B cell (primary cell): ENCODE data around the gene C11orf91. TPM values are rescaled to one million over a fixed set of nuclear protein-coding genes. Genes with fewer than 3 reads are reported as not detected.
A peak's percentile ranks its signal among the peaks of the same experiment; 100 is the strongest.

Experiments
- ATAC-seq: fragments of 200-7000 bp; cut with Tn5 transposase; one replicate; pipeline ENCODE4 v1.10.0; 2021; ENCODE audit warnings: low read depth, mild to moderate bottlenecking, moderate number of reproducible peaks, moderate library complexity
- CTCF ChIA-PET: fragments of 350-600 bp; sonication (Branson Sonifier 250); formaldehyde crosslinking; loops from one replicate; lab custom pipeline; 2021; ENCODE audit warnings: antibody characterized with exemption, inconsistent platforms; lab: Charles Lee
- POLR2A ChIA-PET: fragments of 350-600 bp; sonication (Branson Sonifier 250); formaldehyde crosslinking; loops from one replicate; lab custom pipeline; 2021; ENCODE audit warnings: antibody characterized with exemption; lab: Charles Lee
- DNase-seq: peaks from one replicate; pipeline ENCODE4 v3.0.0; 2013
- H2AFZ ChIP-seq: 2 replicates; pipeline ENCODE4 v1.6.1; 2012; ENCODE audit warnings: mild to moderate bottlenecking, low read depth, low read length; ENCODE audit not compliant: insufficient read depth, poor library complexity, severe bottlenecking
- H3K27ac ChIP-seq, 2 donors: 1 replicate in 1 of 2; 2 replicates in 1 of 2; pipeline ENCODE4 v1.5.1; 2012 to 2013; ENCODE audit warnings: low read length in 2 of 2, mild to moderate bottlenecking in 2 of 2, moderate library complexity in 1 of 2
- H3K27me3 ChIP-seq, 4 experiments: fragments of 200-600 bp in 1 of 4; sonication (generic) in 1 of 4; replicated peaks in 1 of 4; 1 replicate in 2 of 4; 2 replicates in 2 of 4; pipeline versions ENCODE4 v1.6.1 to v1.7.0; 2013 to 2016; ENCODE audit warnings: low read length in 3 of 4, mild to moderate bottlenecking in 2 of 4, mixed read lengths in 1 of 4, moderate library complexity in 1 of 4; ENCODE audit not compliant: insufficient read depth in 4 of 4, control insufficient read depth in 3 of 4; ENCODE audit errors: control extremely low read depth in 1 of 4
- H3K36me3 ChIP-seq, 2 experiments: replicated peaks in 1 of 2; 1 replicate in 1 of 2; 2 replicates in 1 of 2; pipeline versions ENCODE4 v1.6.1 to v1.7.1; 2013; ENCODE audit warnings: low read length in 1 of 2; ENCODE audit not compliant: insufficient read depth in 2 of 2, control insufficient read depth in 1 of 2; ENCODE audit errors: control extremely low read depth in 1 of 2, extremely low read depth in 1 of 2
- H3K4me1 ChIP-seq, 2 donors: fragments of 200-600 bp in 1 of 2; sonication (generic) in 1 of 2; 1 replicate in 1 of 2; 2 replicates in 1 of 2; pipeline versions ENCODE4 v1.5.1 to v1.6.1; 2013 to 2017; ENCODE audit warnings: low read length in 2 of 2; ENCODE audit not compliant: control insufficient read depth in 2 of 2, insufficient read depth in 2 of 2
- H3K4me2 ChIP-seq: replicated peaks from 2 replicates; pipeline ENCODE3; 2012; ENCODE audit warnings: mild to moderate bottlenecking, low read depth, low read length; ENCODE audit not compliant: poor library complexity, severe bottlenecking
- H3K4me3 ChIP-seq, 5 experiments: fragments of 200-600 bp in 1 of 5; sonication (generic) in 1 of 5; 1 replicate in 3 of 5; 2 replicates in 2 of 5; pipeline versions ENCODE4 v1.5.1 to v1.7.0; 2011 to 2016; ENCODE audit warnings: low read length in 4 of 5, mild to moderate bottlenecking in 4 of 5, low read depth in 2 of 5, control low read depth in 1 of 5, moderate library complexity in 1 of 5; ENCODE audit not compliant: insufficient read depth in 1 of 5; ENCODE audit errors: control extremely low read depth in 1 of 5, extremely low read depth in 1 of 5
- H3K79me2 ChIP-seq: fragments of 200-600 bp; sonication (generic); one replicate; pipeline ENCODE4 v1.6.0; 2016; ENCODE audit warnings: low read length; ENCODE audit not compliant: control insufficient read depth, insufficient read depth
- H3K9ac ChIP-seq: fragments of 200-600 bp; sonication (generic); 2 replicates; pipeline ENCODE4 v1.6.1; 2017; ENCODE audit warnings: mild to moderate bottlenecking, low read length, moderate library complexity
- H3K9me3 ChIP-seq, 3 donors: one replicate each; pipeline versions ENCODE4 v1.6.1 to v1.7.1; 2013; ENCODE audit warnings: low read length in 2 of 3; ENCODE audit not compliant: control insufficient read depth in 2 of 3, insufficient read depth in 1 of 3; ENCODE audit errors: control extremely low read depth in 1 of 3
- H4K20me1 ChIP-seq: 2 replicates; pipeline ENCODE4 v1.6.0; 2012; ENCODE audit warnings: mild to moderate bottlenecking, low read length; ENCODE audit not compliant: insufficient read depth, control insufficient read depth, poor library complexity, severe bottlenecking
- H3K27ac Mint-ChIP-seq: one replicate; pipeline ENCODE4 v1.8.0; 2021; ENCODE audit warnings: mixed read lengths
- H3K27me3 Mint-ChIP-seq: one replicate; pipeline ENCODE4 v1.8.0; 2021; ENCODE audit warnings: mixed read lengths
- H3K4me1 Mint-ChIP-seq: one replicate; pipeline ENCODE4 v1.8.0; 2021; ENCODE audit warnings: mixed read lengths
- H3K4me3 Mint-ChIP-seq: one replicate; pipeline ENCODE4 v1.8.0; 2021; ENCODE audit warnings: mixed read lengths
- H3K9me3 Mint-ChIP-seq: one replicate; pipeline ENCODE4 v1.8.0; 2022; ENCODE audit warnings: mixed read lengths; ENCODE audit not compliant: insufficient read depth
- EZH2 ChIP-seq: IDR thresholded peaks from 2 replicates; pipeline ENCODE4 v1.6.1; 2012; ENCODE audit warnings: borderline replicate concordance, low read depth, mild to moderate bottlenecking, moderate library complexity, low read length; ENCODE audit not compliant: insufficient read depth, poor library complexity, severe bottlenecking
- WGBS: methylation state at CpG from one replicate; pipeline ENCODE4 v1.1.5; 2013; ENCODE audit warnings: missing lambda C conversion rate; ENCODE audit not compliant: insufficient coverage; 5-methylcytosine and 5-hydroxymethylcytosine counted together
- intact Hi-C: fragments of 100-400 bp; cut with micrococcal nuclease; formaldehyde crosslinking; loops from one replicate; pipeline ENCODE4 v1.10.0; 2022
- polyA plus RNA-seq: library from polyadenylated mRNA; depleted of rRNA; stranded (reverse); fragments of >200 nt; gene quantifications from 2 replicates; pipeline ENCODE4 v1.2.3, GENCODE V29; 2012
- total RNA-seq, 2 donors: library from RNA; stranded (reverse); fragments of 120-200 nt in 1 of 2; gene quantifications; 1 replicate in 1 of 2; 2 replicates in 1 of 2; pipeline versions ENCODE4 v1.2.3 to v1.2.4, GENCODE V29; 2013 to 2022
- TF ChIP-seq, protein P1 (sequence below): fragments of 200-600 bp; IDR thresholded peaks from one replicate; pipeline ENCODE4 v1.8.0; 2022; ENCODE audit warnings: antibody characterized with exemption, mild to moderate bottlenecking

The C11orf91 gene
- total and polyA plus RNA-seq, 2 donors (not counting 1 experiment from before 2014, with no cell fraction given) = not detected

DNA sequence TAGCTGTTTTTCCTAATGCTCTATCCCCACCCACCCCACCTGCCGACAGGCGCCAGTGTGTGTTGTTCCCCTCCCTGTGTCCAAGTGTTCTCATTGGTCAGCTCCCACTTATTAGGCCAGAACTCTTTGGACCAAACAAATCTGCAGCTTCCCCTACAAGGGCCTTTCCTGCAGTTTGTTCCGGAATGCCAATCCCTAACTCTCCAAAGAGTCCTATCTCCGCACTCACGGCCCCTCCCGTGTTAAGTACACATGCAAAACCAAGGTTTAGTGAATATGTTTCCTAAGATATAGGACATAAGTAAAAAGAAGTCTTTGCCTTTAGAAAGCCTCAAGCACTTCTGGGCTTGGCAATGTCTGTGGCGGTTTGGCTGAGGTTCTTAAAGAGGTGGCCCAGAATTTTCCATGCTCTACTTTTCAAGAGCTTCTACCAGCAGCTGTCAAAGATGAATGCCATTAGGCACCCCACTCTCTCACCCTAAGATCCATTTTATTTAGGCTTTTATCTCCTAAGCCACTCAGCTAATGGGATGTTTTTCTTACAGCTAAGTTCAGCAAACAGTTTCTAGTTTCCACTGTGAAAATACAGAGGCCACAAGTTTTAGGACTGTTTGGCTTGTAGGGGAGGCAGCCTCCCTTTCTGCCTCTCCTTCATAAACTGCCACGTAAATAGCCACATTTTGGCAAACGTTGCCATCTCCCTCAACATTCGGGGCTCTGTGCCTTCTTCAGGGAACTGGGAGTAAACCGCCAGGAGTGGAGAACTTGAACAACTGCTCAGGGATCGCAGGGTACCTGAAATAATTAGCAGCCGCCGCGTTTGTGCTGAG is 34.0 kb upstream of the C11orf91 start:
- H3K4me1 Mint-ChIP-seq = peaks cover 37% of the 10 kb centered on the region
- H3K4me1 ChIP-seq = peaks cover 23 to 31% of the 10 kb centered on the region in 2 donors
- ATAC-seq (no peak), DNase-seq (no peak)
- H3K27me3 ChIP-seq = no peaks in the 10 kb centered on the region
- no peaks in the 10 kb centered on the region for H4K20me1 ChIP-seq
- H3K27ac ChIP-seq = no peak overlapping the region
- H3K9me3 ChIP-seq = no peaks in the 10 kb centered on the region
- peak overlapping the region; percentile 87 for H3K9ac ChIP-seq
- H3K27ac Mint-ChIP-seq = peak overlapping the region; percentile 84
- peak overlapping the region; percentile 92 for H3K4me3 Mint-ChIP-seq
- CTCF ChIA-PET = interaction anchor here (0.7 to 1.9 kb wide), 2 partner anchors 8 to 19 kb away, joined by 4 to 16 read pairs; no protein-coding TSS in a partner anchor
- H3K79me2 ChIP-seq = peaks cover 3% of the 10 kb centered on the region
- WGBS = 33% methylated on average over 8 of the region's 15 CpGs
- H3K27me3 Mint-ChIP-seq = no peaks in the 10 kb centered on the region
- peak overlapping the region; percentile 83 for H2AFZ ChIP-seq
- TF ChIP-seq, protein P1, sequence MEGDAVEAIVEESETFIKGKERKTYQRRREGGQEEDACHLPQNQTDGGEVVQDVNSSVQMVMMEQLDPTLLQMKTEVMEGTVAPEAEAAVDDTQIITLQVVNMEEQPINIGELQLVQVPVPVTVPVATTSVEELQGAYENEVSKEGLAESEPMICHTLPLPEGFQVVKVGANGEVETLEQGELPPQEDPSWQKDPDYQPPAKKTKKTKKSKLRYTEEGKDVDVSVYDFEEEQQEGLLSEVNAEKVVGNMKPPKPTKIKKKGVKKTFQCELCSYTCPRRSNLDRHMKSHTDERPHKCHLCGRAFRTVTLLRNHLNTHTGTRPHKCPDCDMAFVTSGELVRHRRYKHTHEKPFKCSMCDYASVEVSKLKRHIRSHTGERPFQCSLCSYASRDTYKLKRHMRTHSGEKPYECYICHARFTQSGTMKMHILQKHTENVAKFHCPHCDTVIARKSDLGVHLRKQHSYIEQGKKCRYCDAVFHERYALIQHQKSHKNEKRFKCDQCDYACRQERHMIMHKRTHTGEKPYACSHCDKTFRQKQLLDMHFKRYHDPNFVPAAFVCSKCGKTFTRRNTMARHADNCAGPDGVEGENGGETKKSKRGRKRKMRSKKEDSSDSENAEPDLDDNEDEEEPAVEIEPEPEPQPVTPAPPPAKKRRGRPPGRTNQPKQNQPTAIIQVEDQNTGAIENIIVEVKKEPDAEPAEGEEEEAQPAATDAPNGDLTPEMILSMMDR = no peak
- TF ChIP-seq EZH2 = no peak
- H3K4me3 ChIP-seq = peak overlapping the region; percentile 61 to 89 (median 85)
- H3K36me3 ChIP-seq = no peaks in the 10 kb centered on the region
- POLR2A ChIA-PET = no interaction called here
- intact Hi-C loops = loop anchor here (10.0 kb wide), 1 partner anchor 1930 kb away; the partner anchor contains the start of gene TRIM44
- H3K9me3 Mint-ChIP-seq = no peaks in the 10 kb centered on the region
- H3K4me2 ChIP-seq = peak overlapping the region; percentile 95

DNA sequence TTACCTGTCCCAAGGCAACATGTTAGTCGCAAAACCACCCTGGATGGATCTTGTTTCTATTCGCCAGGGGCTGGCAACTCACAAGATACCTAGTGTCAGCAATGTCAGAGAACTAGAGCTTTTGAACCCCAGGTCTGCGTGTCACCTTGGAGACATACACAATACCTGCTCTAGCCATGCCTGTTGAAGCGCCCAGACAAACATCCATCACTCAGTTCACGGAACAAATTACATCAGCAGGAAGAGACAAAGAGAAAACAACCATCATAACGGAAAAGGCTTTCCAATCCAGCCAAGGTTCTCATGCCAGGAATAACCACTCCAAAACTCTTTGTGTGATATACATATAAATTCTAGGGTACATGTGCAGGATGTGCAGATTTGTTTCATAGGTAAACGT is 33.4 kb upstream of the C11orf91 start:
- Histone ChIP-seq H3K4me2 (no peak overlapping the region), H3K36me3 (no peaks in the 10 kb centered on the region), H3K27me3 (no peaks in the 10 kb centered on the region), H4K20me1 (no peaks in the 10 kb centered on the region), H3K79me2 (peaks cover 3% of the 10 kb centered on the region), H2AFZ (no peak overlapping the region), H3K9me3 (no peaks in the 10 kb centered on the region), H3K27ac (no peak overlapping the region), H3K4me1 (peaks cover 23 to 31% of the 10 kb centered on the region in 2 donors), H3K9ac (no peak overlapping the region), H3K4me3 (no peak overlapping the region)
- H3K4me1 Mint-ChIP-seq = peaks cover 38% of the 10 kb centered on the region
- DNase-seq (no peak), ATAC-seq (no peak)
- ChIA-PET POLR2A (no interaction called here), CTCF (interaction anchor here (0.6 to 1.9 kb wide), 4 partner anchors 9 to 600 kb away, joined by 3 to 16 read pairs (median 4); no protein-coding TSS in a partner anchor)
- no peaks in the 10 kb centered on the region for H3K27me3 Mint-ChIP-seq
- no peak overlapping the region for H3K27ac Mint-ChIP-seq
- peak overlapping the region; percentile 92 for H3K4me3 Mint-ChIP-seq
- H3K9me3 Mint-ChIP-seq = no peaks in the 10 kb centered on the region
- no peak for TF ChIP-seq EZH2
- TF ChIP-seq, protein P1 = no peak
- WGBS = 98% methylated on average over 5 of the region's 7 CpGs
- intact Hi-C loops = loop anchor here (10.0 kb wide), 1 partner anchor 1931 kb away; the partner anchor contains the start of gene TRIM44
